B cell (primary cell): ENCODE results near the gene SAA2. TPM values are rescaled to one million over a fixed set of nuclear protein-coding genes. Genes with fewer than 3 reads are reported as not detected.

ENCODE experiments used
- ATAC-seq: fragments of 200-7000 bp; cut with Tn5 transposase; one replicate; pipeline ENCODE4 v1.10.0; 2021; ENCODE audit warnings: low read depth, mild to moderate bottlenecking, moderate number of reproducible peaks, moderate library complexity
- CTCF ChIA-PET: fragments of 350-600 bp; sonication (Branson Sonifier 250); formaldehyde crosslinking; loops from one replicate; lab custom pipeline; 2021; ENCODE audit warnings: antibody characterized with exemption, inconsistent platforms; lab: Charles Lee
- POLR2A ChIA-PET: fragments of 350-600 bp; sonication (Branson Sonifier 250); formaldehyde crosslinking; loops from one replicate; lab custom pipeline; 2021; ENCODE audit warnings: antibody characterized with exemption; lab: Charles Lee
- DNase-seq: peaks from one replicate; pipeline ENCODE4 v3.0.0; 2013
- H2AFZ ChIP-seq: 2 replicates; pipeline ENCODE4 v1.6.1; 2012; ENCODE audit warnings: mild to moderate bottlenecking, low read depth, low read length; ENCODE audit not compliant: insufficient read depth, poor library complexity, severe bottlenecking
- H3K27ac ChIP-seq, 2 donors: 1 replicate in 1 of 2; 2 replicates in 1 of 2; pipeline ENCODE4 v1.5.1; 2012 to 2013; ENCODE audit warnings: low read length in 2 of 2, mild to moderate bottlenecking in 2 of 2, moderate library complexity in 1 of 2
- H3K27me3 ChIP-seq, 4 experiments: fragments of 200-600 bp in 1 of 4; sonication (generic) in 1 of 4; replicated peaks in 1 of 4; 1 replicate in 2 of 4; 2 replicates in 2 of 4; pipeline versions ENCODE4 v1.6.1 to v1.7.0; 2013 to 2016; ENCODE audit warnings: low read length in 3 of 4, mild to moderate bottlenecking in 2 of 4, mixed read lengths in 1 of 4, moderate library complexity in 1 of 4; ENCODE audit not compliant: insufficient read depth in 4 of 4, control insufficient read depth in 3 of 4; ENCODE audit errors: control extremely low read depth in 1 of 4
- H3K36me3 ChIP-seq, 2 experiments: replicated peaks in 1 of 2; 1 replicate in 1 of 2; 2 replicates in 1 of 2; pipeline versions ENCODE4 v1.6.1 to v1.7.1; 2013; ENCODE audit warnings: low read length in 1 of 2; ENCODE audit not compliant: insufficient read depth in 2 of 2, control insufficient read depth in 1 of 2; ENCODE audit errors: control extremely low read depth in 1 of 2, extremely low read depth in 1 of 2
- H3K4me1 ChIP-seq, 2 donors: fragments of 200-600 bp in 1 of 2; sonication (generic) in 1 of 2; 1 replicate in 1 of 2; 2 replicates in 1 of 2; pipeline versions ENCODE4 v1.5.1 to v1.6.1; 2013 to 2017; ENCODE audit warnings: low read length in 2 of 2; ENCODE audit not compliant: control insufficient read depth in 2 of 2, insufficient read depth in 2 of 2
- H3K4me2 ChIP-seq: replicated peaks from 2 replicates; pipeline ENCODE3; 2012; ENCODE audit warnings: mild to moderate bottlenecking, low read depth, low read length; ENCODE audit not compliant: poor library complexity, severe bottlenecking
- H3K4me3 ChIP-seq, 5 experiments: fragments of 200-600 bp in 1 of 5; sonication (generic) in 1 of 5; 1 replicate in 3 of 5; 2 replicates in 2 of 5; pipeline versions ENCODE4 v1.5.1 to v1.7.0; 2011 to 2016; ENCODE audit warnings: low read length in 4 of 5, mild to moderate bottlenecking in 4 of 5, low read depth in 2 of 5, control low read depth in 1 of 5, moderate library complexity in 1 of 5; ENCODE audit not compliant: insufficient read depth in 1 of 5; ENCODE audit errors: control extremely low read depth in 1 of 5, extremely low read depth in 1 of 5
- H3K79me2 ChIP-seq: fragments of 200-600 bp; sonication (generic); one replicate; pipeline ENCODE4 v1.6.0; 2016; ENCODE audit warnings: low read length; ENCODE audit not compliant: control insufficient read depth, insufficient read depth
- H3K9ac ChIP-seq: fragments of 200-600 bp; sonication (generic); 2 replicates; pipeline ENCODE4 v1.6.1; 2017; ENCODE audit warnings: mild to moderate bottlenecking, low read length, moderate library complexity
- H3K9me3 ChIP-seq, 3 donors: one replicate each; pipeline versions ENCODE4 v1.6.1 to v1.7.1; 2013; ENCODE audit warnings: low read length in 2 of 3; ENCODE audit not compliant: control insufficient read depth in 2 of 3, insufficient read depth in 1 of 3; ENCODE audit errors: control extremely low read depth in 1 of 3
- H4K20me1 ChIP-seq: 2 replicates; pipeline ENCODE4 v1.6.0; 2012; ENCODE audit warnings: mild to moderate bottlenecking, low read length; ENCODE audit not compliant: insufficient read depth, control insufficient read depth, poor library complexity, severe bottlenecking
- H3K27ac Mint-ChIP-seq: one replicate; pipeline ENCODE4 v1.8.0; 2021; ENCODE audit warnings: mixed read lengths
- H3K27me3 Mint-ChIP-seq: one replicate; pipeline ENCODE4 v1.8.0; 2021; ENCODE audit warnings: mixed read lengths
- H3K4me1 Mint-ChIP-seq: one replicate; pipeline ENCODE4 v1.8.0; 2021; ENCODE audit warnings: mixed read lengths
- H3K4me3 Mint-ChIP-seq: one replicate; pipeline ENCODE4 v1.8.0; 2021; ENCODE audit warnings: mixed read lengths
- H3K9me3 Mint-ChIP-seq: one replicate; pipeline ENCODE4 v1.8.0; 2022; ENCODE audit warnings: mixed read lengths; ENCODE audit not compliant: insufficient read depth
- EZH2 ChIP-seq: IDR thresholded peaks from 2 replicates; pipeline ENCODE4 v1.6.1; 2012; ENCODE audit warnings: borderline replicate concordance, low read depth, mild to moderate bottlenecking, moderate library complexity, low read length; ENCODE audit not compliant: insufficient read depth, poor library complexity, severe bottlenecking
- whole genome bisulfite sequencing: methylation state at CpG from one replicate; pipeline ENCODE4 v1.1.5; 2013; ENCODE audit warnings: missing lambda C conversion rate; ENCODE audit not compliant: insufficient coverage; 5-methylcytosine and 5-hydroxymethylcytosine counted together
- intact Hi-C: fragments of 100-400 bp; cut with micrococcal nuclease; formaldehyde crosslinking; loops from one replicate; pipeline ENCODE4 v1.10.0; 2022
- polyA minus RNA-seq: library from RNA; depleted of rRNA, polyadenylated mRNA; stranded (reverse); fragments of >200 nt; gene quantifications from 2 replicates; pipeline ENCODE4 v1.2.3, GENCODE V29; 2012
- polyA plus RNA-seq: library from polyadenylated mRNA; depleted of rRNA; stranded (reverse); fragments of >200 nt; gene quantifications from 2 replicates; pipeline ENCODE4 v1.2.3, GENCODE V29; 2012
- total RNA-seq, 2 donors: library from RNA; stranded (reverse); fragments of 120-200 nt in 1 of 2; gene quantifications; 1 replicate in 1 of 2; 2 replicates in 1 of 2; pipeline versions ENCODE4 v1.2.3 to v1.2.4, GENCODE V29; 2013 to 2022
- TF ChIP-seq, protein P1 (sequence below): fragments of 200-600 bp; IDR thresholded peaks from one replicate; pipeline ENCODE4 v1.8.0; 2022; ENCODE audit warnings: antibody characterized with exemption, mild to moderate bottlenecking

The SAA2 gene
- total RNA-seq (not detected in 2 replicates), polyA plus RNA-seq (not detected in 2 replicates), polyA minus RNA-seq (0.60 TPM in 1 of 2 replicates, not detected in the other)
- total RNA-seq (2013): 0.21 TPM

DNA sequence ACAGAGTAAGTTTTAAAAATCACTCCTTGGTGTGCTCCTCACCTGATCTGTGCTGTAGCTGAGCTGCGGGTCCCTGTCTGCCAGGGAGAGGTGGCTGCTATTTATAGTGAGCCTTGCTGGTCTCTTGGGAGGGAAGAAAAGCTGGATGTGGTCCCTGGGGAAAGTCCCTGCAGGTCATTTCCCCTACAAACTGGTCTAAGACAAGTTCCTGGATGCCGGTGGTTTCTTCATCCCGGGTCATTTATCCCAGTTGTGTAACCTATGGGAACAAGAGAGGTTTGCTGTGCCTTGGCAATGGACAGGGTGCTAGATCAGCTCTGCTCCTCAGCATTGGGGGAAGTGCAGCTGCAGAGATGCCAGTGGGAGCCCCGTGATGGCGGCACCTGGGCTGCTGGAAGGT is at the start of gene SAA2:
TSS of gene SAA2 (minus strand) at position 108 of the 400 bp plus-strand sequence. CDS start 657 bp downstream, outside the sequence.
- H3K4me2 ChIP-seq: no peak within 1 kb of the TSS
- 83% methylated on average over 5 of the region's 5 CpGs for WGBS
- no peak within 1 kb of the TSS for H3K9ac ChIP-seq
- H3K4me3 ChIP-seq: no peak within 1 kb of the TSS
- POLR2A ChIA-PET: no interaction called here
- ATAC-seq (no peak), DNase-seq (no peak)
- Mint-ChIP-seq H3K9me3 (no peaks in the 10 kb centered on the region), H3K4me3 (no peak within 1 kb of the TSS), H3K27me3 (no peaks in the 10 kb centered on the region), H3K4me1 (peaks cover 15% of the 10 kb centered on the region), H3K27ac (no peak within 1 kb of the TSS)
- H3K4me1 ChIP-seq: peaks cover 2 to 19% of the 10 kb centered on the region in 2 donors
- no peak for TF ChIP-seq EZH2
- TF ChIP-seq, protein P1, sequence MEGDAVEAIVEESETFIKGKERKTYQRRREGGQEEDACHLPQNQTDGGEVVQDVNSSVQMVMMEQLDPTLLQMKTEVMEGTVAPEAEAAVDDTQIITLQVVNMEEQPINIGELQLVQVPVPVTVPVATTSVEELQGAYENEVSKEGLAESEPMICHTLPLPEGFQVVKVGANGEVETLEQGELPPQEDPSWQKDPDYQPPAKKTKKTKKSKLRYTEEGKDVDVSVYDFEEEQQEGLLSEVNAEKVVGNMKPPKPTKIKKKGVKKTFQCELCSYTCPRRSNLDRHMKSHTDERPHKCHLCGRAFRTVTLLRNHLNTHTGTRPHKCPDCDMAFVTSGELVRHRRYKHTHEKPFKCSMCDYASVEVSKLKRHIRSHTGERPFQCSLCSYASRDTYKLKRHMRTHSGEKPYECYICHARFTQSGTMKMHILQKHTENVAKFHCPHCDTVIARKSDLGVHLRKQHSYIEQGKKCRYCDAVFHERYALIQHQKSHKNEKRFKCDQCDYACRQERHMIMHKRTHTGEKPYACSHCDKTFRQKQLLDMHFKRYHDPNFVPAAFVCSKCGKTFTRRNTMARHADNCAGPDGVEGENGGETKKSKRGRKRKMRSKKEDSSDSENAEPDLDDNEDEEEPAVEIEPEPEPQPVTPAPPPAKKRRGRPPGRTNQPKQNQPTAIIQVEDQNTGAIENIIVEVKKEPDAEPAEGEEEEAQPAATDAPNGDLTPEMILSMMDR: no peak
- H3K9me3 ChIP-seq: peaks cover 0 to 4% (median 3%) of the 10 kb centered on the region in 3 donors
- intact Hi-C loops: loop anchor here (10.0 kb wide), 1 partner anchor 276 kb away; the partner anchor contains the start of gene TSG101
- H3K36me3 ChIP-seq: no peaks in the 10 kb centered on the region
- H3K79me2 ChIP-seq: no peaks in the 10 kb centered on the region
- H4K20me1 ChIP-seq: no peaks in the 10 kb centered on the region
- H3K27ac ChIP-seq: no peak within 1 kb of the TSS
- CTCF ChIA-PET: interaction anchor here (0.6 kb wide), 1 partner anchor 315 kb away, joined by 3 read pairs; no protein-coding TSS in a partner anchor
- no peaks in the 10 kb centered on the region for H3K27me3 ChIP-seq
- no peak within 1 kb of the TSS for H2AFZ ChIP-seq

DNA sequence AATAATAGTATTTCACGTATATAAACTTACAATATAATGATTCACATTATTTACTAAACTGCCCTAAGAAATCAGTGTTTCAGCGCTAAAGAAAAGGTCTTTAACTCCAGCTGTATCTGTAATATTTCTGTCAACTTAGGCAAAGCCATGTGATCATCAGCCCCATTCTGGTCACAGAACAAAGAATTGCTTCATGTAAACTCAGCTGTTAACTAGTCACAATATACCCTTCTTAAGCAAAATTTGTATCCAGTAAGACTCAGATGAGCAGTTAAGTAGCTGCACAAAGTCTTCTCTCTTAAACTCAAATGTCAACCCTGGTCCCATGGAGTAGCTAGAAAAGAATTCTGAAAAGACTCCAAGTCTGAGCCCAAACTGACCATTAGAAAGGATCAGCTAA is 46.8 kb upstream of the SAA2 start:
- WGBS: no CpG with 5 or more reads among the region's 2 CpGs
- intact Hi-C loops: no loop called here
- Mint-ChIP-seq H3K27ac (no peak overlapping the region), H3K9me3 (no peaks in the 10 kb centered on the region), H3K27me3 (no peaks in the 10 kb centered on the region), H3K4me3 (no peak overlapping the region), H3K4me1 (no peaks in the 10 kb centered on the region)
- DNase-seq: no peak
- peaks cover 9 to 86% of the 10 kb centered on the region in 2 experiments for H3K36me3 ChIP-seq
- no peak overlapping the region for H2AFZ ChIP-seq
- H3K9ac ChIP-seq: no peak overlapping the region
- CTCF ChIA-PET: interaction anchor here (0.9 to 1.8 kb wide), 2 partner anchors 13 to 51 kb away, joined by 4 to 6 read pairs; no protein-coding TSS in a partner anchor
- no peaks in the 10 kb centered on the region for H3K9me3 ChIP-seq
- H3K27ac ChIP-seq: no peak overlapping the region
- no peaks in the 10 kb centered on the region for H3K79me2 ChIP-seq
- H3K4me2 ChIP-seq: no peak overlapping the region
- H3K4me3 ChIP-seq: no peak overlapping the region
- no peaks in the 10 kb centered on the region for H3K4me1 ChIP-seq
- H3K27me3 ChIP-seq: no peaks in the 10 kb centered on the region
- TF ChIP-seq, protein P1: no peak
- no peak for TF ChIP-seq EZH2
- POLR2A ChIA-PET: no interaction called here
- no peaks in the 10 kb centered on the region for H4K20me1 ChIP-seq
- no peak for ATAC-seq
